Measurements from ENCODE around the gene CLK1.

CLK1 gene

DNA sequence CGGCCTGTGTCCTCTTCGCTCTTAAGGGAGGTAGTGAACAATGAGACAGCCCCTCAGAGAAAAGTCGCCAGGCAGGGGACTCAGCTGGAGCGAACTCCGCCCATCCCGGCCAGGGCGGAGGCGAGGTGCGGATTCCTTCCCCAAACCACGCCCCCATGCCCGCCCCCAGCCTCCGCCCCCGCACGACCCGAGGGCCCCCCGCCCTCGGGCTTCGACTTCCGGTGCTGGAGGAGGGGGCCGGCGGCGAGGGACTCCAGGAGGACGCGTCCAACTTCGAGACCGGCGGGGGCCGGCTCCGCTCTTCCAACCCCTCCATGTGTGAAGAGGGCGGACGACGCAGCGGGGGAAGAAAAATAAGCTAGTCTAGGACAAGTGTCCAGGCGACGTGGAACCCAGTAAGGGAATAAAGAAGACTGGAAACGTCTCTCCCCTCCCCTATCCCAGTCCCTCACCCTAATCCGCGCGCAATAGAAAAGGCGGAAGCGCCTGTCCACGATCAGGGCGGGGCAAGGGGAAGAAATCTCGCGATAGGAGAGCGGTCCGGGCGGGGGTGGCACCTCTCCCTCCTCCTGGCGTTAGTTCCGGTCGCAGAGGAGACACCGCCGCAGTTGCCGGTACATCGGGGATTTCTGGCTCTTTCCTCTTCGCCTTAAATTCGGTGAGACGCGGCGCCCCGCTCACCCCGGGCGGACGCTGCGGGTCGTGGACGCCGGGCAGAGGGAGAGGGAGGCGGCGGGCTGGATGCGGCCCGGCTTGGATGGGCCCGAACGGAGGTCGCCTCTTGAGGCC, 52.9 kb downstream of the CLK1 start, which contains the start of gene BZW1:
BZW1 (plus strand) TSS at position 578 of the 789 bp plus-strand sequence. CDS start 1,308 bp downstream, outside the sequence.
- DNase-seq (ENCODE audit: low read depth in 3 of 3) = peak; percentile 92 to 96 (median 93)

- peak in 1 of 3 experiments; percentile 2 for DNase-seq (ENCODE audit: low read depth in 3 of 3)
These were observed 53.5 kb downstream of the CLK1 start for GRCh38 chr2:200810998-200811332.

DNA sequence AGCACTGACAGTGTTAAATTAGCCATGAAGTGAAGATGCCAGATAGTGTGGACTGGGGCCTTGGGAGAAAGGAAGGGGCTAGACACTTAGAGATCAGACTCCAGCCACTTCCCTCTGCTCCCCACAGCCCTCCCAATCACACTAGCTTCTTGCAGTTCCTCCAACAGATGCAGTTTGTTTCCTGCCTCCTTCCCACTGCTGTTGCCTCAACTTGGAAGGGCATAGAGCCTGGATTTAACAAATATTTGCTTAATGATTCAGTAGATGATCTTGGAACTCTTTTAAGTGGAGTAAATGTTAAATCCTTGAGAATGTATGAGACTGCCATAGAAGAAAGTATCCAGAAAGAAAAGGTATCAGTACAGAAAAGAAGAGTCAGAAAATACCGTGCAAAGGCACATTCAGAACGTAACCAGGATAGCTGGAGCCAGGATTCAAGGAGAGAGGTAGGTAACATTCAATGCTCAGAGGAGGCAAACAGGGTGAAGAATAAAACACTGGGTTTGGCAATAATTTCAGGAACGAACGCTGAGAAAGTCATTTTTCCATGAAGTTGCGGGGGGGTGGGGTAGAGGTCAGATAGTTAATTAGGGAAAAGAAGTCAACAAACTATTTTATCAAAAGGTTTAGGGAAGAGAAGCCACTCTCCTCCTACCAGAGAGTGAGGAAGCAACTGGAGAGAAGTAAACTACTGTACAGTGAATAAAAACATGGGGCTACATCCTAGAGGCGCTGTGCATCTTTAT, 54.0 kb downstream of the CLK1 start:
- no peak for DNase-seq (ENCODE audit: low read depth in 3 of 3)

GRCh38 chr2:200809506-200810251, 54.8 kb downstream of the CLK1 start:
- DNase-seq (ENCODE audit: low read depth in 3 of 3) = no peak

Measured in stimulated activated CD4-positive, alpha-beta T cell treated with anti-CD3 and anti-CD28 coated beads, TNF-alpha, amount 100 ng/mL, for 24 hours (primary cell).